ENCODE results near the gene SMOC1. TPM values are rescaled to one million over a fixed set of nuclear protein-coding genes. Genes with fewer than 3 reads are reported as not detected.

The SMOC1 gene
- total RNA-seq, 1 experiment from 2014 or later: not detected

- no peak for DNase-seq
- TF ChIP-seq CTCF (conservative IDR thresholded peaks at IDR 0.05) (no peak), EZH2 (IDR thresholded peaks at IDR 0.05; ENCODE audit: low read depth) (no peak)
- Histone ChIP-seq H3K4me3 (no peak overlapping the region), H3K27ac (no peak overlapping the region), H3K36me3 (ENCODE audit: low read depth) (no peaks in the 10 kb centered on the region), H3K27me3 (ENCODE audit: insufficient read depth, low read depth) (peaks cover 86% of the 10 kb centered on the region), H3K79me2 (ENCODE audit: low read depth) (no peaks in the 10 kb centered on the region), H3K4me2 (no peak overlapping the region), H3K9me2 (ENCODE audit: insufficient read depth) (no peaks in the 10 kb centered on the region), H3F3A (ENCODE audit: insufficient read depth, low read depth) (no peaks in the 10 kb centered on the region), H3K4me1 (replicated peaks; ENCODE audit: insufficient read depth) (no peaks in the 10 kb centered on the region), H2AFZ (no peak overlapping the region), H4K20me1 (ENCODE audit: insufficient read depth) (no peaks in the 10 kb centered on the region), H3K9me3 (ENCODE audit: insufficient read depth, low read depth) (no peaks in the 10 kb centered on the region)
- intact Hi-C loops (cut with micrococcal nuclease; ENCODE audit: unreplicated experiment): no loop called here
- ChIA-PET POLR2A (ENCODE audit: unreplicated experiment) (no interaction called here), CTCF (no interaction called here)
- no TSS peak for BruUV-seq (replicated peaks)
Observed at GRCh38 chr14:69930780-69931379, 51.7 kb downstream of the SMOC1 start.

GRCh38 chr14:69931960-69932359 lies 52.7 kb downstream of the SMOC1 start:
- no peak overlapping the region for H2AFZ ChIP-seq
- no peaks in the 10 kb centered on the region for H3K9me3 ChIP-seq (ENCODE audit: insufficient read depth, low read depth)
- ChIA-PET POLR2A (ENCODE audit: unreplicated experiment) (no interaction called here), CTCF (no interaction called here)
- no peaks in the 10 kb centered on the region for H3F3A ChIP-seq (ENCODE audit: insufficient read depth, low read depth)
- no peaks in the 10 kb centered on the region for H3K79me2 ChIP-seq (ENCODE audit: low read depth)
- no peaks in the 10 kb centered on the region for H3K9me2 ChIP-seq (ENCODE audit: insufficient read depth)
- peaks cover 86% of the 10 kb centered on the region for H3K27me3 ChIP-seq (ENCODE audit: insufficient read depth, low read depth)
- H3K4me1 ChIP-seq (replicated peaks; ENCODE audit: insufficient read depth): no peaks in the 10 kb centered on the region
- no peak for DNase-seq
- no peak overlapping the region for H3K4me2 ChIP-seq
- no peak for TF ChIP-seq CTCF (conservative IDR thresholded peaks at IDR 0.05)
- TF ChIP-seq EZH2 (IDR thresholded peaks at IDR 0.05; ENCODE audit: low read depth): no peak
- intact Hi-C loops (cut with micrococcal nuclease; ENCODE audit: unreplicated experiment): no loop called here
- no peaks in the 10 kb centered on the region for H3K36me3 ChIP-seq (ENCODE audit: low read depth)
- no peak overlapping the region for H3K27ac ChIP-seq
- no peak overlapping the region for H3K4me3 ChIP-seq
- BruUV-seq (replicated peaks): no TSS peak
- no peaks in the 10 kb centered on the region for H4K20me1 ChIP-seq (ENCODE audit: insufficient read depth)

- no peak overlapping the region for H2AFZ ChIP-seq
- no peaks in the 10 kb centered on the region for H3F3A ChIP-seq (ENCODE audit: insufficient read depth, low read depth)
- H3K36me3 ChIP-seq (ENCODE audit: low read depth): no peaks in the 10 kb centered on the region
- H3K4me3 ChIP-seq: no peak overlapping the region
- H3K79me2 ChIP-seq (ENCODE audit: low read depth): no peaks in the 10 kb centered on the region
- intact Hi-C loops (cut with micrococcal nuclease; ENCODE audit: unreplicated experiment): no loop called here
- ChIA-PET POLR2A (ENCODE audit: unreplicated experiment) (no interaction called here), CTCF (no interaction called here)
- peaks cover 88% of the 10 kb centered on the region for H3K27me3 ChIP-seq (ENCODE audit: insufficient read depth, low read depth)
- no peak overlapping the region for H3K4me2 ChIP-seq
- TF ChIP-seq EZH2 (IDR thresholded peaks at IDR 0.05; ENCODE audit: low read depth) (no peak), CTCF (conservative IDR thresholded peaks at IDR 0.05) (no peak)
- no TSS peak for BruUV-seq (replicated peaks)
- H4K20me1 ChIP-seq (ENCODE audit: insufficient read depth): no peaks in the 10 kb centered on the region
- no peaks in the 10 kb centered on the region for H3K9me3 ChIP-seq (ENCODE audit: insufficient read depth, low read depth)
- no peak for DNase-seq
- no peaks in the 10 kb centered on the region for H3K4me1 ChIP-seq (replicated peaks; ENCODE audit: insufficient read depth)
- H3K9me2 ChIP-seq (ENCODE audit: insufficient read depth): no peaks in the 10 kb centered on the region
- no peak overlapping the region for H3K27ac ChIP-seq
Observed at GRCh38 chr14:69932391-69932790, 53.2 kb downstream of the SMOC1 start.
